T-helper 17 cell (primary cell): ENCODE data around the gene MCCC2. TPM values are rescaled to one million over a fixed set of nuclear protein-coding genes. Genes with fewer than 3 reads are reported as not detected.

Experiments
- ATAC-seq: fragments of 150-1000 bp; cut with Tn5 transposase; 2 replicates; pipeline ENCODE4 v1.10.0; 2021; ENCODE audit warnings: mild to moderate bottlenecking, moderate library complexity
- DNase-seq, 3 donors: peaks; one replicate each; pipeline versions ENCODE4 v3.0.0 to v3.0.0-alpha.2; 2020 to 2021
- H3K9me3 ChIP-seq: one replicate; pipeline ENCODE4 v1.7.0; 2013; ENCODE audit warnings: low read length, mild to moderate bottlenecking; ENCODE audit not compliant: control insufficient read depth, poor library complexity, severe bottlenecking
- H3K27ac Mint-ChIP-seq: one replicate; pipeline ENCODE4 v1.8.0; 2022; ENCODE audit warnings: mild to moderate bottlenecking, moderate library complexity, mixed read lengths
- H3K27me3 Mint-ChIP-seq: one replicate; pipeline ENCODE4 v1.8.0; 2022; ENCODE audit warnings: mixed read lengths
- H3K36me3 Mint-ChIP-seq: one replicate; pipeline ENCODE4 v1.8.0; 2022; ENCODE audit warnings: low read depth, mixed read lengths
- H3K4me1 Mint-ChIP-seq: one replicate; pipeline ENCODE4 v1.8.0; 2022; ENCODE audit warnings: mild to moderate bottlenecking, mixed read lengths
- H3K4me3 Mint-ChIP-seq: one replicate; pipeline ENCODE4 v1.8.0; 2022; ENCODE audit warnings: mild to moderate bottlenecking, moderate library complexity, mixed read lengths
- total RNA-seq, 4 donors: library from RNA in 2 of 4; stranded (reverse) in 2 of 4; gene quantifications; one replicate each; pipeline ENCODE4 v1.2.3 and lab custom pipeline; 2022 to 2026

Gene MCCC2
- total RNA-seq, 2 donors from 2014 or later, result 27.9 to 30.1 TPM

- Mint-ChIP-seq H3K4me3 (no peak overlapping the region), H3K36me3 (no peaks in the 10 kb centered on the region), H3K4me1 (peaks cover 6% of the 10 kb centered on the region), H3K27ac (no peak overlapping the region), H3K27me3 (peaks cover 10% of the 10 kb centered on the region)
- ATAC-seq (no peak), DNase-seq (no peak)
- H3K9me3 ChIP-seq, result no peaks in the 10 kb centered on the region
These were observed 108.5 kb downstream of the MCCC2 start for GRCh38 chr5:71695595-71695994.

- Mint-ChIP-seq H3K27ac (no peak overlapping the region), H3K36me3 (peaks cover 1% of the 10 kb centered on the region), H3K27me3 (peaks cover 16% of the 10 kb centered on the region), H3K4me3 (no peak overlapping the region), H3K4me1 (peaks cover 6% of the 10 kb centered on the region)
- DNase-seq (no peak), ATAC-seq (no peak)
- H3K9me3 ChIP-seq, result no peaks in the 10 kb centered on the region
These were observed 110.8 kb downstream of the MCCC2 start for GRCh38 chr5:71697967-71698366.

- no peak overlapping the region for H3K4me3 Mint-ChIP-seq
- H3K4me1 Mint-ChIP-seq, result peaks cover 3% of the 10 kb centered on the region
- H3K27ac Mint-ChIP-seq, result no peak overlapping the region
- peaks cover 19% of the 10 kb centered on the region for H3K27me3 Mint-ChIP-seq
- DNase-seq, result no peak
- ATAC-seq, result no peak
- H3K9me3 ChIP-seq, result no peaks in the 10 kb centered on the region
- peaks cover 2% of the 10 kb centered on the region for H3K36me3 Mint-ChIP-seq
These were observed 112.1 kb downstream of the MCCC2 start for GRCh38 chr5:71699233-71699632.

- H3K4me1 Mint-ChIP-seq, result peaks cover 3% of the 10 kb centered on the region
- no peaks in the 10 kb centered on the region for H3K9me3 ChIP-seq
- DNase-seq (no peak), ATAC-seq (no peak)
- H3K4me3 Mint-ChIP-seq, result no peak overlapping the region
- peaks cover 20% of the 10 kb centered on the region for H3K27me3 Mint-ChIP-seq
- no peak overlapping the region for H3K27ac Mint-ChIP-seq
- H3K36me3 Mint-ChIP-seq, result peaks cover 2% of the 10 kb centered on the region
These were observed 112.6 kb downstream of the MCCC2 start for GRCh38 chr5:71699751-71700150.

- H3K4me3 Mint-ChIP-seq, result no peak overlapping the region
- H3K27me3 Mint-ChIP-seq, result peaks cover 28% of the 10 kb centered on the region
- ATAC-seq (no peak), DNase-seq (no peak)
- peaks cover 3% of the 10 kb centered on the region for H3K4me1 Mint-ChIP-seq
- no peak overlapping the region for H3K27ac Mint-ChIP-seq
- peaks cover 2% of the 10 kb centered on the region for H3K36me3 Mint-ChIP-seq
- H3K9me3 ChIP-seq, result no peaks in the 10 kb centered on the region
These were observed 113.7 kb downstream of the MCCC2 start for GRCh38 chr5:71700803-71701202.

GRCh38 chr5:71701407-71701806 is 114.3 kb downstream of the MCCC2 start:
- Mint-ChIP-seq H3K4me3 (no peak overlapping the region), H3K36me3 (peaks cover 2% of the 10 kb centered on the region), H3K27ac (no peak overlapping the region), H3K4me1 (peaks cover 3% of the 10 kb centered on the region), H3K27me3 (peaks cover 34% of the 10 kb centered on the region)
- ATAC-seq, result no peak
- H3K9me3 ChIP-seq, result no peaks in the 10 kb centered on the region
- DNase-seq, result no peak

GRCh38 chr5:71703941-71704340 is 116.8 kb downstream of the MCCC2 start:
- H3K27me3 Mint-ChIP-seq, result peaks cover 54% of the 10 kb centered on the region
- no peak overlapping the region for H3K27ac Mint-ChIP-seq
- peaks cover 3% of the 10 kb centered on the region for H3K4me1 Mint-ChIP-seq
- DNase-seq (no peak), ATAC-seq (no peak)
- H3K36me3 Mint-ChIP-seq, result peaks cover 2% of the 10 kb centered on the region
- H3K9me3 ChIP-seq, result no peaks in the 10 kb centered on the region
- H3K4me3 Mint-ChIP-seq, result no peak overlapping the region

- no peaks in the 10 kb centered on the region for H3K9me3 ChIP-seq
- ATAC-seq (no peak), DNase-seq (no peak)
- H3K36me3 Mint-ChIP-seq, result peaks cover 2% of the 10 kb centered on the region
- H3K4me1 Mint-ChIP-seq, result peaks cover 3% of the 10 kb centered on the region
- H3K27me3 Mint-ChIP-seq, result peaks cover 64% of the 10 kb centered on the region
- H3K4me3 Mint-ChIP-seq, result no peak overlapping the region
- H3K27ac Mint-ChIP-seq, result no peak overlapping the region
These were observed 118.3 kb downstream of the MCCC2 start for GRCh38 chr5:71705421-71705820.

- peaks cover 63% of the 10 kb centered on the region for H3K27me3 Mint-ChIP-seq
- H3K36me3 Mint-ChIP-seq, result peaks cover 2% of the 10 kb centered on the region
- H3K4me3 Mint-ChIP-seq, result no peak overlapping the region
- DNase-seq, result no peak
- H3K27ac Mint-ChIP-seq, result no peak overlapping the region
- H3K4me1 Mint-ChIP-seq, result peaks cover 3% of the 10 kb centered on the region
- no peak for ATAC-seq
- H3K9me3 ChIP-seq, result no peaks in the 10 kb centered on the region
These were observed 119.8 kb downstream of the MCCC2 start for GRCh38 chr5:71706906-71707305.

Other genes with a start within 250 kb of the MCCC2 start
- 10 to 100 TPM; 37.8 to 38.7 TPM for gene BDP1, start 131.7 kb upstream of the MCCC2 start, total RNA-seq
- gene CARTPT, start 131.9 kb downstream of the MCCC2 start, total RNA-seq, result not detected